Measurements from ENCODE around the gene BOK.

Gene BOK

DNA sequence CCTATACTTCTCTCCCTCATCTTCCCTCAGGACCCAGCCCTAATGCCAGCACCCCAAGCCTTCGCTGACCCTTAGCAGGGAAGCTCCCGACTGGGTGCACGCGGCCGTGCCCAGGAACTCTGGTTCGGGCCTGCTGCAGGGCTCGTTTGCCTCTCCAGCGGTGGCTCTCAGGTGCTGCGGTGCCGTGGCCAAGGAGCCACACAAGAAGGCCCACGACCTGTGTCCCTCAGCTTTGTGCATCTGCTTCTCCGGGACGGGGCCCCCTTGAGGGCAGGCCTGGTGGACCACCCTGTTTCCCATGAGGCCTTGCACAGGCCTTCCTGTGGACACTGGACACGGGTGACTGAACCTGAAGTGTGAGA lies 17.7 kb downstream of the BOK start:
- TF ChIP-seq, protein P1, sequence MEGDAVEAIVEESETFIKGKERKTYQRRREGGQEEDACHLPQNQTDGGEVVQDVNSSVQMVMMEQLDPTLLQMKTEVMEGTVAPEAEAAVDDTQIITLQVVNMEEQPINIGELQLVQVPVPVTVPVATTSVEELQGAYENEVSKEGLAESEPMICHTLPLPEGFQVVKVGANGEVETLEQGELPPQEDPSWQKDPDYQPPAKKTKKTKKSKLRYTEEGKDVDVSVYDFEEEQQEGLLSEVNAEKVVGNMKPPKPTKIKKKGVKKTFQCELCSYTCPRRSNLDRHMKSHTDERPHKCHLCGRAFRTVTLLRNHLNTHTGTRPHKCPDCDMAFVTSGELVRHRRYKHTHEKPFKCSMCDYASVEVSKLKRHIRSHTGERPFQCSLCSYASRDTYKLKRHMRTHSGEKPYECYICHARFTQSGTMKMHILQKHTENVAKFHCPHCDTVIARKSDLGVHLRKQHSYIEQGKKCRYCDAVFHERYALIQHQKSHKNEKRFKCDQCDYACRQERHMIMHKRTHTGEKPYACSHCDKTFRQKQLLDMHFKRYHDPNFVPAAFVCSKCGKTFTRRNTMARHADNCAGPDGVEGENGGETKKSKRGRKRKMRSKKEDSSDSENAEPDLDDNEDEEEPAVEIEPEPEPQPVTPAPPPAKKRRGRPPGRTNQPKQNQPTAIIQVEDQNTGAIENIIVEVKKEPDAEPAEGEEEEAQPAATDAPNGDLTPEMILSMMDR (IDR thresholded peaks at IDR 0.05; ENCODE audit: insufficient read depth, low read length, poor library complexity, severe bottlenecking) = no peak
- Histone ChIP-seq H3K4me3 (replicated peaks; ENCODE audit: low read depth, low read length) (no peak overlapping the region), H3K36me3 (ENCODE audit: control insufficient read depth, insufficient read depth, low read length) (no peaks in the 10 kb centered on the region; the same call in none of the 2 replicates), H3K27me3 (replicated peaks; ENCODE audit: control insufficient read depth, insufficient read depth, low read length) (no peaks in the 10 kb centered on the region)
- DNase-seq (ENCODE audit: extremely low read depth, insufficient read length) = no peak

DNA sequence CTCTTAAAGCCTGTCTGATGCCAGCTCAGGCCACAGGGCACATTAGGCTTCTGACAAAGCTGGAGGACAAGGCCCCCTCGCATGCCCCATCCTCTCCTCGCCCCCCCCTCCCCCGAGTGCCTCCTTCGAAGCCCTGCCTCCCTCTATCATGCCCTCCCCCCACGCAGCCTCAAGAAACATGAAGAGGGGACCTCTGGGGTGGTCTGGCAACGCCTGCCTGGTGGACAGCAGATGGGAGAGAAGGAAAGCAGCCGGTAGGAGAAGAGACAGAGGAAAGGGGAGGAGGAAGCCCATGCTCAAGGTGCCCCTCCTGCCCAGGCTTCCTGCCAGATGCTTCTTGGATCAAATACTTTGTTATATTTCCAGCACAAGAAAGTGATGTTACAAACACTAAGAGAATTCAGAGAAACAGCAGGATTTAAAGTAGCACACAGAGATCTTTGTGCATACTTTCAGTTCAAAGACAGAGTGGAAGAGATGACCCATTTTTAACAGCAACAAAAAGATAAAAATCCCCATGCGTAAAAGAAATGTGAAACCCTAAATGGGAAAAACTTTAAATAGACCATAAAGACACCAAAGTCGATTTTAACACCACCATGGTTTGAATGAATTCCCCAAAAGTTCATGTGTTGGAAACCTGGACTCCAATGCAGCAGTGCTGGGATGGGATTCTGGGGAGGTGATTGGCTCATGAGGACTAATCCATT lies 19.0 kb downstream of the BOK start:
- no peak overlapping the region for H3K4me3 ChIP-seq (replicated peaks; ENCODE audit: low read depth, low read length)
- DNase-seq (ENCODE audit: extremely low read depth, insufficient read length) = no peak
- TF ChIP-seq, protein P1 (IDR thresholded peaks at IDR 0.05; ENCODE audit: insufficient read depth, low read length, poor library complexity, severe bottlenecking) = no peak
- H3K36me3 ChIP-seq (ENCODE audit: control insufficient read depth, insufficient read depth, low read length) = no peaks in the 10 kb centered on the region; the same call in none of the 2 replicates
- H3K27me3 ChIP-seq (replicated peaks; ENCODE audit: control insufficient read depth, insufficient read depth, low read length) = no peaks in the 10 kb centered on the region

DNA sequence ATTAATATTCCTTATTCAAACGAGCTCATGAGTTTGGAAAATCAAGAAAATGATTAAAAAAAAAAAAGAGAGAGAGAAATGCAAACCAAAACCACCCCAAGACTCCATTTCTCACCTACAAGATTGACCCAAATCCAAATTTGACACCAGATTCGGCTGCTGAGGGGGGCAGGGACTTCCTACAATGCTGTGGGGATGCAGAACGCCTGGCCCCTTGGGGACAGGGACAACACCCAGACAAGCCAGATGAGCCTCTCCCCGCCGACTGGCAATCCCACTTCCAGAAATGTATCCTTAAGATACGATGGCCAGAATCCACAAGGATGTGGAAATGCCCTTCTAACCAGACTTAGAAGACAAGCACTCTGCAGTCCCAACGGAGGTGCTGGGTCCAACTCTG lies 20.7 kb downstream of the BOK start:
- no peaks in the 10 kb centered on the region; the same call in none of the 2 replicates for H3K36me3 ChIP-seq (ENCODE audit: control insufficient read depth, insufficient read depth, low read length)

DNA sequence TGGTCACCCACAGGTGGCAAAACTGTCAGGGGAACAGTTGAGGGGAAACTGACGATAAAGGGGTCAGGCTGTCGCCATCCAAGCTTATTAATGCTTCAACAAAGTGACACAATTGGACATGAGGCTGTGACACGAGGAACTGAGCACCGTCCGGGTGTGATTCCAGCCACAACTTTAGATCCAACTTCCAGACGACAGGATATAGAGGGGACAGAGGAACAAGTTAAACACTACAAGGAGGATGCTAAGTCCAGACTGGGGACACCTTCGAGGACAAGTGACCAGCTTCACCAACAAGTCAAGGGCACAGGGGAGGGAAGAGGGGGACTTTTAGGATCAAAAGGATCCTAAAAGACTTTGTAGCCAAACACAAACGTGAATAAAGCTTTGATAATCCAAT lies 23.8 kb downstream of the BOK start:
- Histone ChIP-seq H3K36me3 (ENCODE audit: control insufficient read depth, insufficient read depth, low read length) (no peaks in the 10 kb centered on the region; the same call in none of the 2 replicates), H3K27me3 (replicated peaks; ENCODE audit: control insufficient read depth, insufficient read depth, low read length) (no peaks in the 10 kb centered on the region), H3K4me3 (replicated peaks; ENCODE audit: low read depth, low read length) (no peak overlapping the region)
- DNase-seq (ENCODE audit: extremely low read depth, insufficient read length) = no peak
- TF ChIP-seq, protein P1 (IDR thresholded peaks at IDR 0.05; ENCODE audit: insufficient read depth, low read length, poor library complexity, severe bottlenecking) = no peak

More for the DNA sequence above, 20.7 kb downstream of the BOK start:
- DNase-seq (ENCODE audit: extremely low read depth, insufficient read length) = no peak
- no peak overlapping the region for H3K4me3 ChIP-seq (replicated peaks; ENCODE audit: low read depth, low read length)
- no peaks in the 10 kb centered on the region for H3K27me3 ChIP-seq (replicated peaks; ENCODE audit: control insufficient read depth, insufficient read depth, low read length)
- TF ChIP-seq, protein P1 (IDR thresholded peaks at IDR 0.05; ENCODE audit: insufficient read depth, low read length, poor library complexity, severe bottlenecking) = no peak

DNA sequence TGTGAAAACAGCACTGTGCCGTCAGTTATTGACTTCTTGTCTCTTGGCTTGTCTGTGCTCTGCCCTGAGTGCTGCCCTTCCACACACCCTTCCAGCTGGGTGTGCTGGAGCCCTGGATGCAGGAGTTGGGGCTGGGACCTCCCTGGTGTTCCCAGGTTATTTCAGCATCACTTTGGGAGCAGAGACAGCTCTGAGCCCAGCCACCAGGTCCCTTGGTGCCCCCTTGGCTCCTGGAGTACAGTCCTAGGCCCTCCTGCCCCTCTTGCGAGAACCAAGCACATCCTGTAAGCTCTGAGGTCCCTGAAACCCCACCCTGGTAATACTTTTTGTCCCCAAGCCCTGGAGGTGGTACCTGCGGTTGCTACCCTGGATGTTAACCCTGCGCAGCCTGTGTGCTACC lies 24.3 kb downstream of the BOK start:
- no peaks in the 10 kb centered on the region for H3K27me3 ChIP-seq (replicated peaks; ENCODE audit: control insufficient read depth, insufficient read depth, low read length)
- no peaks in the 10 kb centered on the region; the same call in none of the 2 replicates for H3K36me3 ChIP-seq (ENCODE audit: control insufficient read depth, insufficient read depth, low read length)
- no peak overlapping the region for H3K4me3 ChIP-seq (replicated peaks; ENCODE audit: low read depth, low read length)
- DNase-seq (ENCODE audit: extremely low read depth, insufficient read length) = no peak
- TF ChIP-seq, protein P1 (IDR thresholded peaks at IDR 0.05; ENCODE audit: insufficient read depth, low read length, poor library complexity, severe bottlenecking) = no peak
